IgD-negative memory B cell (primary cell): ENCODE results near the gene PGD. TPM values are rescaled to one million over a fixed set of nuclear protein-coding genes. Genes with fewer than 3 reads are reported as not detected.
"Not testable (repeated sequence)": the region's sequence is repeated elsewhere in the genome, so short reads cannot be mapped to it uniquely, and the experiment has no call there.

Source experiments
- H3K27ac Mint-ChIP-seq, 3 donors: one replicate each; pipeline ENCODE4 v1.8.0; 2020 to 2022; ENCODE audit warnings: mild to moderate bottlenecking in 3 of 3, mixed read lengths in 3 of 3, moderate library complexity in 1 of 3
- H3K27me3 Mint-ChIP-seq: one replicate; pipeline ENCODE4 v1.8.0; 2021; ENCODE audit warnings: mixed read lengths
- H3K36me3 Mint-ChIP-seq: one replicate; pipeline ENCODE4 v1.8.0; 2020; ENCODE audit warnings: mild to moderate bottlenecking, mixed read lengths
- H3K4me1 Mint-ChIP-seq, 3 donors: one replicate each; pipeline ENCODE4 v1.8.0; 2020 to 2022; ENCODE audit warnings: mixed read lengths in 3 of 3, mild to moderate bottlenecking in 1 of 3
- H3K4me3 Mint-ChIP-seq, 4 donors: one replicate each; pipeline ENCODE4 v1.8.0; 2020 to 2022; ENCODE audit warnings: mild to moderate bottlenecking in 4 of 4, mixed read lengths in 4 of 4, moderate library complexity in 3 of 4
- H3K9me3 Mint-ChIP-seq, 3 donors: one replicate each; pipeline ENCODE4 v1.8.0; 2020 to 2021; ENCODE audit warnings: mixed read lengths in 3 of 3, mild to moderate bottlenecking in 1 of 3
- polyA plus RNA-seq: library from polyadenylated mRNA; unstranded; fragments of 300-500 nt; fragmentation: Illumina TruSeq; gene quantifications from one replicate; pipeline ENCODE4 v1.2.3, GENCODE V29; 2021

PGD gene
- polyA plus RNA-seq, 1 donor from 2014 or later: 44.8 TPM

DNA sequence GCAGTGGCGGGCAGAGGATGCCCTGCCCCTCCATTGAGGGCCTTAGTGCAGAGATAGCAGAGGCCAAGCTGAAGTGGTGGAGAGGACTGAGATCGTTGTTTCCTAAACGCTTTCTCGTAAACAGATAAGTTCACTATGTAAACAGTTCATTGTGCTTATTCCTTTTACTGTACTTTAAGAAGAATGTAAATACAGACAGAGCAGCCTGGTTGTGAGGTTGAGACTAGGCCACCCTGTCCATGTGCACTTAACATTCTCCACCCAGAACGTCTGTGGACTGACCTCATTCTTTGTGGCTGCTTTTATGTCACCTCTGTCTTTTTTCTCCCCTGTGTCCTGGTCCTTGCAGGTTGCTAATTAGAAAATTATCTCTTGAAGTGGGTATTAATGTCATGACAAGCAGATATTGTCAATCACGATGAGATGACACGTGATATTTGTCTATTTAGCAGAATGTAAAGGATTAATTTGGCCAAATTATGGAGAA lies 39.9 kb downstream of the PGD start:
- H3K27ac Mint-ChIP-seq: no peak overlapping the region
- H3K36me3 Mint-ChIP-seq: peaks cover 3% of the 10 kb centered on the region
- H3K27me3 Mint-ChIP-seq: no peaks in the 10 kb centered on the region
- H3K4me3 Mint-ChIP-seq: no peak overlapping the region
- no peaks in the 10 kb centered on the region for H3K9me3 Mint-ChIP-seq
- H3K4me1 Mint-ChIP-seq: peaks cover 0 to 7% (median 2%) of the 10 kb centered on the region in 3 donors

GRCh38 chr1:10440305-10440704 lies 41.4 kb downstream of the PGD start:
- Mint-ChIP-seq H3K4me3 (peak overlapping the region in 1 of 4 donors; percentile 35), H3K27me3 (no peaks in the 10 kb centered on the region), H3K4me1 (no peaks in the 10 kb centered on the region), H3K9me3 (no peaks in the 10 kb centered on the region), H3K27ac (no peak overlapping the region), H3K36me3 (peaks cover 3% of the 10 kb centered on the region)

DNA sequence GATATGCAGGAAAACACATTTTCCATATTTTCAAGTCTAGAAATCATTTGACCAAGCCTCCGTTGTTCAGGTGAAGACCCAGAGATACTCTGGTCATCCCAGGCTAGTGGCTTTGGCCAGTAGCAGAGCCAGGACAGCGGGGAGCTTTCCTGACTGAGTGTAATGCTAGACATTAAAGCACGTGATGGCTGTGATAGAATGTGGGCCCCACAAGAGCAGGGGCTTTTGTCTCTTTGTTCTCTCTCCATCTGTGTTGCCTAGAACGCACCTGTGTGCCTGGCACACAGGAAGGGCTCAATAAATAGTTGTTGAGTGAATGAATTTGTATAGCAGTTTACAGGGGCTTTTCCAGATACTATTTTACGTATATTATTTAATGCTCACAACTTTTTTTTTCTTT lies 41.9 kb downstream of the PGD start:
- H3K27ac Mint-ChIP-seq: no peak overlapping the region
- no peaks in the 10 kb centered on the region for H3K4me1 Mint-ChIP-seq
- H3K27me3 Mint-ChIP-seq: no peaks in the 10 kb centered on the region
- H3K9me3 Mint-ChIP-seq: no peaks in the 10 kb centered on the region
- H3K36me3 Mint-ChIP-seq: peaks cover 3% of the 10 kb centered on the region
- no peak overlapping the region for H3K4me3 Mint-ChIP-seq

DNA sequence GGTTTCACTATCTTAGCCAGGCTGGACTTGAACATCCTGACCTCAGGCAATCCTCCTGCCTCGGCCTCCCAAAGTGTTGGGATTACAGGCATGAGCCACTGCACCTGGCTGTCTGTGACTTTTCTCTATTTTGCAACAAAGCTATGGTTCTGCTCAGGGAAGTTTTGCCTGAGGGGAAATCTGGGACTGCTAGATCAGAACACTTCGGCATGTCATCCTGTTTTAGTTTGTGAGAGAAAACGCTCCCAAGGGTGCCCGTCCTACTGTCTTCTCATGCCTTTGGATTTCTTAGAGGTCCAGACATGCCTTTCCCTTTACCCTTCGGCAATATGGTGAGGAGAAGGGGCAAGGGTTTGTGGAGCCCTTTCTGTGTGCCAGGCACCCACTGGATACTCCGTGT lies 45.4 kb downstream of the PGD start:
- Mint-ChIP-seq H3K27ac (no peak overlapping the region), H3K27me3 (no peaks in the 10 kb centered on the region)

GRCh38 chr1:10444795-10445397 lies 46.0 kb downstream of the PGD start:
- no peaks in the 10 kb centered on the region for H3K27me3 Mint-ChIP-seq
- H3K9me3 Mint-ChIP-seq: no peaks in the 10 kb centered on the region
- no peak overlapping the region for H3K4me3 Mint-ChIP-seq
- H3K36me3 Mint-ChIP-seq: peaks cover 3% of the 10 kb centered on the region
- H3K27ac Mint-ChIP-seq: no peak overlapping the region
- H3K4me1 Mint-ChIP-seq: no peaks in the 10 kb centered on the region

More for the DNA sequence above, 45.4 kb downstream of the PGD start:
- Mint-ChIP-seq H3K36me3 (peaks cover 3% of the 10 kb centered on the region), H3K4me1 (no peaks in the 10 kb centered on the region), H3K9me3 (no peaks in the 10 kb centered on the region), H3K4me3 (no peak overlapping the region)

GRCh38 chr1:10446790-10447422 lies 48.0 kb downstream of the PGD start:
- H3K27ac Mint-ChIP-seq: no peak overlapping the region
- H3K9me3 Mint-ChIP-seq: no peaks in the 10 kb centered on the region
- H3K4me1 Mint-ChIP-seq: no peaks in the 10 kb centered on the region
- no peaks in the 10 kb centered on the region for H3K27me3 Mint-ChIP-seq
- no peak overlapping the region for H3K4me3 Mint-ChIP-seq
- peaks cover 3% of the 10 kb centered on the region for H3K36me3 Mint-ChIP-seq

- Mint-ChIP-seq H3K27me3 (no peaks in the 10 kb centered on the region), H3K4me1 (no peaks in the 10 kb centered on the region), H3K9me3 (no peaks in the 10 kb centered on the region)
Observed at GRCh38 chr1:10449751-10450150, 50.9 kb downstream of the PGD start, which contains the start of gene CORT. CORT (plus strand) TSS chr1:10450031; CDS start chr1:10450224, 193 bp downstream.

DNA sequence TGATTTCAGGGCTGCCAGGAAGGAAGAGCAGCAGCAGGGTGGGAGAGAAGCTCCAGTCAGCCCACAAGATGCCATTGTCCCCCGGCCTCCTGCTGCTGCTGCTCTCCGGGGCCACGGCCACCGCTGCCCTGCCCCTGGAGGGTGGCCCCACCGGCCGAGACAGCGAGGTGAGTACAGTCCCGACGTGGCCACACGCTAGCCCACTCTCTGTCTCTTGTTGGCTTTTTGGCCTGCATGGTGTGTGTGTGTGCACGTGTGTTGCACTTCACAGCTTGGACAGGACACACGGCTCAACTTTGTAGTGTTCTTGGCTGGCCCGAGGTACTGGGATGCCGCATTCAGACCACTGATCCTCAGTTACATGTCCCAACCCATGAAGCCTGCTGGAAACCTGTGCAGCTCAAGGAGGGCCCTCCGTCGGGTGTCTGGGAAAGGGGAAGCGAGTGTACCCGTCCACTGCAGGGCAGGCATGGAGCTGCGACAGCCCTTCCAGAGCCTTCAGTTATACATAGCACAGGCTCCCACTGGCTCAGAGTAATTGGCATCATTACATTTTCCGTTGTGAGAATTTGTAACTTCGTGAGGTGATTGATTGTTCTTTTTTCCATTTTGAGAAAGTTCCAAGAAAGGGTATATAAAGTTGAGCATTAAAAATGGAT lies 51.4 kb downstream of the PGD start:
- Mint-ChIP-seq H3K27ac (no peak overlapping the region), H3K36me3 (no peaks in the 10 kb centered on the region), H3K4me1 (no peaks in the 10 kb centered on the region), H3K27me3 (no peaks in the 10 kb centered on the region), H3K9me3 (no peaks in the 10 kb centered on the region), H3K4me3 (no peak overlapping the region)

More at GRCh38 chr1:10449751-10450150, 50.9 kb downstream of the PGD start, which contains the start of gene CORT:
- no peak within 1 kb of the TSS for H3K27ac Mint-ChIP-seq
- no peak within 1 kb of the TSS for H3K4me3 Mint-ChIP-seq
- no peaks in the 10 kb centered on the region for H3K36me3 Mint-ChIP-seq

- Mint-ChIP-seq H3K4me3 (no peak overlapping the region), H3K9me3 (no peaks in the 10 kb centered on the region), H3K27ac (no peak overlapping the region), H3K4me1 (no peaks in the 10 kb centered on the region), H3K27me3 (no peaks in the 10 kb centered on the region), H3K36me3 (no peaks in the 10 kb centered on the region)
Observed at GRCh38 chr1:10450836-10451235, 52.0 kb downstream of the PGD start.

GRCh38 chr1:10451287-10451686 lies 52.4 kb downstream of the PGD start:
- no peak overlapping the region for H3K27ac Mint-ChIP-seq
- no peaks in the 10 kb centered on the region for H3K27me3 Mint-ChIP-seq

DNA sequence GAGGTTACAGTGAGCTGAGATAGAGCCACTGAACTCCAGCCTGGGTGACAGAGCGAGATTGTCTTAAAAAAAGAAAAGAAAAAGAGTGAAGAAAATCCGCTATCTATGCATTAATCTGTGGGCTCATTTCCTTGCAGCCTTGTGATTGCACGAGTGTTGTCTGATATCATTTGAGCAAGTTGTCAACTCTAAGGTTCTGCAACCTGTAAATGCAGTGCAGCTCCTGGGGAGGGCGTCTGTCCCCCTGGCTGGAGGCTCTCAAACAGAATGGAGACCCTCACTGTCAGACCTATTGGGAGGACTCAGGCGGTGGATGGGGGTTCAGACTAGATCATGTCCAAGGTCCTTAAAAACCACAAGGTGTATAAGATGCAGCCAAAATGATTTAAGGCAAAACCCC lies 57.2 kb downstream of the PGD start:
- Mint-ChIP-seq H3K27ac (no peak overlapping the region), H3K27me3 (no peaks in the 10 kb centered on the region), H3K9me3 (no peaks in the 10 kb centered on the region), H3K4me1 (peaks cover 0 to 4% (median 0%) of the 10 kb centered on the region in 3 donors), H3K4me3 (no peak overlapping the region), H3K36me3 (peaks cover 3% of the 10 kb centered on the region)

More at GRCh38 chr1:10451287-10451686, 52.4 kb downstream of the PGD start:
- Mint-ChIP-seq H3K36me3 (no peaks in the 10 kb centered on the region), H3K4me3 (no peak overlapping the region), H3K9me3 (no peaks in the 10 kb centered on the region), H3K4me1 (no peaks in the 10 kb centered on the region)

DNA sequence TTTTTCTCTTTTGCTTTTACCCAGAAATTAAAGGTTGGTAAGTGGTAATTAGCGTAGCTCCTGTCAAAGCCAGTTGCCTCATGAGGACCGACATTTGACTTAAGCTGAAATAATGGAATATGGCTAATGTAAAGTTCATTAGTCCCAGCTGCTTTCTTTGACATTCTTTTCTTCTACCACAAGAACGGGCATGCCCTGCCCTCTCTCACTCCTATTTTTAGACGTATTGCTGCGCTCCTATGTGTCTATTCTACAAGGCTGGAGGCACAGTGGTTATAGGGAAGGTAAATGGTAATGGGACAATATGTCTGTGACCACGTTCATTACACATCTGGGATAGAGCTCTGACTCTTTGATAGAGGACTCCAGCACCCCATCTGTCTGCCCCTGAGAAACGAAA lies 57.8 kb downstream of the PGD start:
- Mint-ChIP-seq H3K36me3 (peaks cover 5% of the 10 kb centered on the region), H3K27me3 (no peaks in the 10 kb centered on the region), H3K27ac (no peak overlapping the region), H3K9me3 (no peaks in the 10 kb centered on the region), H3K4me3 (no peak overlapping the region), H3K4me1 (peaks cover 0 to 4% (median 0%) of the 10 kb centered on the region in 3 donors)

- H3K36me3 Mint-ChIP-seq, H3K27ac Mint-ChIP-seq, H3K4me3 Mint-ChIP-seq, H3K4me1 Mint-ChIP-seq, H3K27me3 Mint-ChIP-seq, H3K9me3 Mint-ChIP-seq: not testable (repeated sequence)
Observed at GRCh38 chr1:10457462-10457861, 58.6 kb downstream of the PGD start.

DNA sequence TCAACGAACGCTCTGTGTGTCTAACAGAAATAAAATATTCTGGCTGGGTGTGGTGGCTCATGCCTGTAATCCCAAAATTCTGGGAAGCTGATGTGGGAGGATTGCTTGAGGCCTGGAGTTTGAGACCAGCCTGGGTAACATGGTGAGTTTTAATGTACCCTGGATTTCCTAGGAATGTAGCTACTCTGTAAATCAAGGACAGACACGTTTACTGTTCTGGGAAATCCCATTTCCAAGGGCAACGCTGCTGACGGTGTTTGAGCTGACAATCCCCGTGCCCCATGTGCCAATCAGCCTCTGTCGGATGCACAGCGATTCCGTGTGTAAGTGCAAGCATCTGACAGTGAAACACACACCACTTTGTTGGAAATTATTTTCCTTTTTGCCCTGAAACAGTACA lies 59.0 kb downstream of the PGD start:
- Mint-ChIP-seq H3K36me3 (peaks cover 7% of the 10 kb centered on the region), H3K4me3 (no peak overlapping the region), H3K27me3 (no peaks in the 10 kb centered on the region), H3K9me3 (no peaks in the 10 kb centered on the region), H3K4me1 (peaks cover 0 to 4% (median 0%) of the 10 kb centered on the region in 3 donors), H3K27ac (no peak overlapping the region)

DNA sequence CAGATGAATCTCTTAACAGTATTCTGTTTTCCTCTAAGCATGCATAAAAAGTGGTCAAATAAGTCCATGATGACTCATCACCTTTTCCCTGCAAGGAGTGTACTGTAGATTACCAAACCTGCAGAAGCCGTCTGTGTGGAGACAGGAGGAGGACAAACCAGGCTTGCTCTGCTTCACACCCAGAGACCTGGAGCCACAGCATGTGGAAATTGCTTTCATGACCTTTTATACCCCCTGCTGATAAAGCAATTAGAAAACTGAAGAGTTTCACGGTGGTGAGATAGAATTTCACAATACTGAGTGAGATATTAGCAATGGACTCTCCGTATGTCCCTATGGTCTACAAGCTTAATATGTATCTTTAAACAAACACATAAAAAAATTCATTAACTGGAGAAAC lies 60.3 kb downstream of the PGD start:
- Mint-ChIP-seq H3K27ac (no peak overlapping the region), H3K4me1 (peaks cover 0 to 4% (median 0%) of the 10 kb centered on the region in 3 donors), H3K9me3 (no peaks in the 10 kb centered on the region), H3K4me3 (no peak overlapping the region), H3K36me3 (peaks cover 7% of the 10 kb centered on the region), H3K27me3 (no peaks in the 10 kb centered on the region)
